HG02852 (cell line): ENCODE results near the gene C1orf21.

Experiments
- ATAC-seq: cut with Tn5 transposase; IDR thresholded peaks from one replicate; pipeline ENCODE4 v1.9.1; 2021; ENCODE audit warnings: mild to moderate bottlenecking, moderate library complexity; ENCODE audit not compliant: unreplicated experiment

Gene C1orf21

DNA sequence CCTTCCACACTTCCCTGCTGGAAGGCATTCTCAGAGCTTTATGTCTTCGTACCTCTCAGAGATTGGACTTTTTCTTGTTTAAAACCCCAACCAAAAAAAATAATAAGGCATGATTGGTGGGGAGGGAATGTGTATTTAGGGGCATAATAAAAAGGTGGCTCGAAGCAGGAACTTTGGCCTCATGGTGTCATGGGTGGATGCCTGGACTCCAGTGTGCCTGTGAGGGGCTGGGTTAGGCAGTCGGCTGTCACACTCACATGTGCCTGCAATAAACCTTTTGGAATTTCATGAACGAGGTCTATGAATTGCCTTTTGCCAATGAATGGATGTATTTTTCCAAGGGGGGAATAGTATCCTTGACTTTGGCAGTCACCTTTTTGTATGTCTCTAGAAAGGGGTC is 236.6 kb downstream of the C1orf21 start:
- ATAC-seq = no peak

DNA sequence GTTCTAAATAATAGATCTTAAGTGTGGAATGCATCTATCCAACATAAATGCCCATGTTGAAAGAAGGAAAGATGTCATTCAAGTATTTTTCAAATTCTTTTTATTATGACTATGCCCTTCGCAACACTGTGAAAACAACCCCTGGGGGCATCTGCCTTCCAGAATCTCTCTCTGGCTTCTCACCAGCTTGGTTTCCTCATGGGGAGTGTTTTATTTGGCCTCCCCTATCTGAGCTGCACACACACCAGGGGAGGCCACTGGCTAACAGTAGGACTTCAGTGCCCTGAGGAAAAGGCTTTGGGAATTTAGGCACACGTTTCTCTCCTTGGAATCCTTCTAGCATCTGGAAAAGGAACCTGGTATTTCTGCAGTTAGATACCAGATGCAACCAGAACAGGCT is 237.2 kb downstream of the C1orf21 start:
- no peak for ATAC-seq

GRCh38 chr1:184624626-184625025 is 237.8 kb downstream of the C1orf21 start:
- ATAC-seq = no peak

DNA sequence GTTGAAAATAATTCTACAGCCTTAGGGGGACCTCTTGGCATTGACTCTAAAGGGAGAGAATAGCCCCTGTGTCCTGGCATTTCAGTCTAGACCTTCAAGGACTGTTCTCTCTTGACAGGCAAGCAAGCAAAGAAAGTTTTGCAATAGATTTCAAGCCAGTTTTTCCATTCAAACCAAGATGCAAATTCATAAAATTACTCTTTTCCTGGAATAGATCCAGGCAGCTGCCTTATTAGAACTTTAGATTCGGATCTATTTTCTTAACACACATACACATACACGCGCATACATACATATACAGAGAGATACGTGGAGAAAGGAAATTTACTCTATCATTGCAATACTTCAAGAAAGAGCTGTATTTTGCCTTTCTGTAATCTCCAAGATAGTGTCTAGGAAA is 238.4 kb downstream of the C1orf21 start:
- no peak for ATAC-seq

GRCh38 chr1:184626076-184627006 is 239.5 kb downstream of the C1orf21 start:
- no peak for ATAC-seq

- no peak for ATAC-seq
Measured at GRCh38 chr1:184627007-184627341, 240.1 kb downstream of the C1orf21 start.

- ATAC-seq = no peak
Measured at GRCh38 chr1:184629266-184629665, 242.4 kb downstream of the C1orf21 start.

GRCh38 chr1:184630679-184631060 is 243.8 kb downstream of the C1orf21 start:
- ATAC-seq = no peak

GRCh38 chr1:184632415-184633175 is 245.8 kb downstream of the C1orf21 start:
- ATAC-seq = no peak

DNA sequence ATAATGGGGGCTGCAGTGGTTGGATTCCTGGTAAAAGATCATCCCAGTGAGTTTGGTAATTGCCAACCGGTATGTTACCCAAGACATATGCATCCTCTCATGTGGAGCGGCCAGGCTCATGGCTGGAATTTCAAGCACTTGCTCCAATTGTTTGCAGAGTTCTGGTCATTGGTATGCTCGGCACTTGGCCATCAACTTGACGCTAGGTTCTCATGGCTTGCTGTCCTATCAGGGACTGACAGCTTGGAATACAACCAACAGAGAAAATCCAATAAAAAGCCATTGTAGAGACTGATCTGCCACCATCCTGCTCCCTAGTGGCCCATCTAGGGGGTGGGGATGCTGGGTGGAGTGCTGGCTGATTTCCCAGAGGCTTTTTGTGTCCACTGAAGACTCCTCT is 247.0 kb downstream of the C1orf21 start:
- no peak for ATAC-seq

GRCh38 chr1:184634296-184634695 is 247.5 kb downstream of the C1orf21 start:
- ATAC-seq = no peak

DNA sequence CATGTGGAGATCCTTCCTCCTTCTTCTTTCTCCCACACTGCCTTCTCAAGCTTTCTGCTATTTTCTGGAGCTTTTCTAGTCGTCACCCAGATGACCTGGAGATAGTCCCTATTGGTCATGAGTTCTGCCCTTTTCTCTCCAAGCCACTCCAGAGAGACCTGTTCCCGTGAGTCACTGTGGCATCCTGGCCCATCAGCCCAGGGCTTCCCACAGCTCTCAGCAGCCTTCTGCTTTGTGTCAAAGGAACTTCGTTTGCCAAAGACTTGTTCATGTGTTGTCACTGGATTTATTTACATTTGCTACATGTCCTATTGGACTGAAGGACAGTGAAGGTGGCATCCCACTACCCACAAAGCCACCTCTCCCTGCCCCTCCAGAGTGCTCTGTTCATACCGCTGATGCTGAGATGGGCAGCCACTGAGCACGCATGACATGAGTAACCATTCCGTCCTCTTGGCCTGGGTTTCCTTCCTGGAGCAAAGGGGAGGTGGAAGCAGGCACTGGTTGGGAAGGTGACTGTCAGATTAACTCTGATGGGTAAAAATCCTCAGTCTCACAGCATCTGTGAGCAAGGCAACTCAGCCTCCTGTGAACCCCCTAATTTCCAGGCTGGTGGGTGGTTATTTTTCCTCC is 248.6 kb downstream of the C1orf21 start:
- no peak for ATAC-seq

GRCh38 chr1:184635980-184636431 is 249.2 kb downstream of the C1orf21 start:
- ATAC-seq = no peak

GRCh38 chr1:184637664-184638240 is 250.9 kb downstream of the C1orf21 start:
- ATAC-seq = no peak

DNA sequence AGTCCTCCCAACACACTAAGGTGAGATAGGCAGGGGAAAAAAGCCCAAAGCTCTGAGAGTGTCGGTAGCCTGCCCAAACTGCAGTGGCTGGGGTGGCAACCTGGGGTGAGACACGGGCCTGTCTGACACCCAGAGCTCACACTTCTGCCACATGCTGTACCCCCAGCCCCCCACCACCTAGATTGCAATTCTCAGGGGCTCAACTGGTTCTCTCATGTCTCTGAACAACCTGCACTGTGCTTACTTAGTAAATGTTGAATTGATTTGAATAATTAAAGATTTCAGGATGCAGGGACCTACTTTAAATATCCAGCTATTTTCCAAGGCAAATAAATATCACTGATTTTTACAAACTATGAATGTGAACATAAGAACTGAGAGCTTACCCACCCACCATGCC is 252.4 kb downstream of the C1orf21 start:
- ATAC-seq = no peak

GRCh38 chr1:184640505-184640904 is 253.7 kb downstream of the C1orf21 start:
- ATAC-seq = no peak

- ATAC-seq = no peak
Measured at GRCh38 chr1:184641894-184642293, 255.1 kb downstream of the C1orf21 start.

GRCh38 chr1:184643661-184644060 is 256.8 kb downstream of the C1orf21 start:
- no peak for ATAC-seq

DNA sequence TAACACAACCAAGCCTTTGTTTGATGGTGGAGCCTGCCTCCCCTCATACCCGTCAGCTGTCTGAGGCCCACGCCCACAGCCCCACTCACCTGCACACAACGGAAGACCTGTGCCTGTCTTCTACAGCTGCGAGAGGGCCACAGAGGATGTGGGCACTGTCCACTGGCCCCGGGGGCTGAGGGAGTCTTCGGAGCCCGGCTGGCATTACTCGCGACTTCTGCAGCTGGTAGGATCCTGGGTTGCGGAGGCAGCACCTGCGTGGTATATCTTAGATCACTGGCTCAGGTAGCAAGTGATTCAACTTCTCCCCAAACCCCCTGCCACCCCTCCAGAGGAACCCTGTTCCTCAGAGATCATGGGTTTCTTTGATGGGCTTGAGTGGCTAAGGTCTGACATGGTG is 257.9 kb downstream of the C1orf21 start:
- no peak for ATAC-seq

GRCh38 chr1:184646178-184646701 is 259.4 kb downstream of the C1orf21 start:
- ATAC-seq = no peak

DNA sequence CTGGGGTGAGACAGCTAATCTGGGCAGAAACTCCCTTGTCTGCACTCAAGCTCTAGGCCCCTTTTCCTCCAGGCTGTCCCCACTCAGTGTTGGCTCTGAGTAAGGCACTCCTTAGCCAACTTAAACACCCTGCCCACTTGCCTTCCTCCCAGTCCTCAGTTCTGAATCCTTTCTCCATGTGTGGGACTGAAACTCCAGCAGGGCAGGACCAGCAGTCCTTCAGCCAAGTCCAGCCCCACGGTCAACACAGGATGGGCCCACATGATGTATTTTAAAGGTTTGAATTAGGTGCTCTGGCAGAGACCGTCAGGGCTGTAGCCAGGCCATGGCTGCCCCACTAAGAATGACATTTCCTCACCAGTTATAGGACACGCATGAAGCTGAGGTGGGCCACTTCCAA is 260.0 kb downstream of the C1orf21 start:
- no peak for ATAC-seq
